GM23338 (cell line): ENCODE results near the gene BLOC1S3. TPM values are rescaled to one million over a fixed set of nuclear protein-coding genes. Genes with fewer than 3 reads are reported as not detected.
A peak's percentile ranks its signal among the peaks of the same experiment; 100 is the strongest.

Experiments
- ATAC-seq: fragments of 200-7000 bp; cut with Tn5 transposase; 3 replicates; pipeline ENCODE4 v1.9.1; 2020
- DNase-seq: peaks from one replicate; pipeline ENCODE4 v3.0.0-alpha.2; 2015; ENCODE audit warnings: low spot score
- H2AFZ ChIP-seq: fragments of 200-600 bp; sonication (generic); 2 replicates; pipeline ENCODE4 v1.8.0; 2016; ENCODE audit warnings: antibody characterized with exemption, mild to moderate bottlenecking, moderate library complexity
- H3F3A ChIP-seq: fragments of 200-600 bp; sonication (generic); replicated peaks from 2 replicates; pipeline ENCODE4 v1.8.0; 2017; ENCODE audit warnings: antibody characterized with exemption, mixed run types, low read depth
- H3K27ac ChIP-seq: fragments of 200-600 bp; sonication (generic); 2 replicates; pipeline ENCODE4 v1.6.1; 2016; ENCODE audit warnings: low read depth
- H3K27me3 ChIP-seq: fragments of 200-600 bp; sonication (generic); 2 replicates; pipeline ENCODE4 v1.8.0; 2016; ENCODE audit warnings: mild to moderate bottlenecking, mixed run types, moderate library complexity; ENCODE audit not compliant: insufficient read depth
- H3K36me3 ChIP-seq: fragments of 200-600 bp; sonication (generic); 2 replicates; pipeline ENCODE4 v1.8.0; 2016; ENCODE audit warnings: mild to moderate bottlenecking; ENCODE audit not compliant: insufficient read depth
- H3K4me1 ChIP-seq: fragments of 200-600 bp; sonication (generic); 2 replicates; pipeline ENCODE4 v1.8.0; 2016; ENCODE audit warnings: mild to moderate bottlenecking, moderate library complexity; ENCODE audit not compliant: insufficient read depth
- H3K4me2 ChIP-seq: fragments of 200-600 bp; sonication (generic); 2 replicates; pipeline ENCODE4 v1.7.1; 2017; ENCODE audit warnings: mixed run types
- H3K4me3 ChIP-seq: fragments of 200-600 bp; sonication (generic); 2 replicates; pipeline ENCODE4 v1.6.1; 2016; ENCODE audit warnings: mixed run types
- H3K79me2 ChIP-seq: fragments of 200-600 bp; sonication (generic); replicated peaks from 2 replicates; pipeline ENCODE4 v1.8.0; 2017; ENCODE audit warnings: mild to moderate bottlenecking; ENCODE audit not compliant: insufficient read depth
- H3K9me2 ChIP-seq: fragments of 200-600 bp; sonication (generic); 2 replicates; pipeline ENCODE4 v1.8.0; 2017; ENCODE audit not compliant: insufficient read depth
- H4K20me1 ChIP-seq: fragments of 200-600 bp; sonication (generic); replicated peaks from 2 replicates; pipeline ENCODE4 v1.8.0; 2017; ENCODE audit warnings: mild to moderate bottlenecking; ENCODE audit not compliant: insufficient read depth
- H3K27ac Mint-ChIP-seq: 2 replicates; pipeline ENCODE4 v1.8.0; 2020; ENCODE audit warnings: inconsistent platforms, mild to moderate bottlenecking, moderate library complexity, mixed read lengths
- H3K27me3 Mint-ChIP-seq: 3 replicates; pipeline ENCODE4 v1.8.0; 2022; ENCODE audit warnings: low read depth, mild to moderate bottlenecking, moderate library complexity, mixed read lengths, inconsistent platforms; ENCODE audit not compliant: insufficient read depth, poor library complexity
- H3K36me3 Mint-ChIP-seq: 3 replicates; pipeline ENCODE4 v1.8.0; 2021; ENCODE audit warnings: low read depth, mild to moderate bottlenecking, inconsistent platforms, moderate library complexity, mixed read lengths
- H3K4me1 Mint-ChIP-seq: 3 replicates; pipeline ENCODE4 v1.8.0; 2020; ENCODE audit warnings: mild to moderate bottlenecking, inconsistent platforms, mixed read lengths
- H3K4me3 Mint-ChIP-seq: 3 replicates; pipeline ENCODE4 v1.8.0; 2021; ENCODE audit warnings: moderate library complexity, mild to moderate bottlenecking, inconsistent platforms, mixed read lengths
- H3K9me3 Mint-ChIP-seq: 3 replicates; pipeline ENCODE4 v1.8.0; 2020; ENCODE audit warnings: moderate library complexity, mild to moderate bottlenecking, inconsistent platforms, mixed read lengths
- CREB1 ChIP-seq: fragments of 250-450 bp; sonication (Bioruptor Pico); IDR thresholded peaks from 2 replicates; pipeline ENCODE4 v1.5.0; 2020; ENCODE audit warnings: low read depth, mild to moderate bottlenecking, moderate library complexity
- CTCF ChIP-seq, 2 experiments: fragments of 200-600 bp in 1 of 2; sonication (generic) in 1 of 2; conservative IDR thresholded peaks; 2 replicates each; pipeline versions ENCODE4 v1.5.1 to v1.6.1; 2016 to 2017; ENCODE audit warnings: antibody characterized with exemption in 2 of 2, low read depth in 2 of 2, mild to moderate bottlenecking in 2 of 2, moderate library complexity in 1 of 2
- EZH2 ChIP-seq: fragments of 200-600 bp; sonication (generic); IDR thresholded peaks from one replicate; pipeline ENCODE4 v1.8.0; 2017; ENCODE audit warnings: antibody characterized with exemption, mild to moderate bottlenecking, low read depth; ENCODE audit not compliant: unreplicated experiment
- EZH2phosphoT487 ChIP-seq: fragments of 200-600 bp; sonication (generic); IDR thresholded peaks from one replicate; pipeline ENCODE4 v1.8.1; 2018; ENCODE audit warnings: antibody characterized with exemption; ENCODE audit not compliant: unreplicated experiment
- JUNB ChIP-seq: IDR thresholded peaks from one replicate; pipeline ENCODE4 v1.6.1; 2016; ENCODE audit warnings: antibody characterized with exemption; ENCODE audit not compliant: unreplicated experiment
- NANOG ChIP-seq: IDR thresholded peaks from 2 replicates; pipeline ENCODE4 v1.6.1; 2016; ENCODE audit warnings: antibody characterized with exemption, borderline replicate concordance
- POLR2AphosphoS5 ChIP-seq: IDR thresholded peaks from 2 replicates; pipeline ENCODE4 v1.6.1; 2016; ENCODE audit warnings: antibody characterized with exemption, low read depth
- STAT1 ChIP-seq: IDR thresholded peaks from one replicate; pipeline ENCODE4 v1.6.1; 2016; ENCODE audit warnings: antibody characterized with exemption; ENCODE audit not compliant: unreplicated experiment
- ZNF114 ChIP-seq: fragments of 250-450 bp; sonication (Bioruptor Pico); IDR thresholded peaks from 2 replicates; pipeline ENCODE4 v1.5.0; 2020; ENCODE audit warnings: mild to moderate bottlenecking, moderate library complexity
- ZNF331 ChIP-seq: fragments of 250-450 bp; sonication (Bioruptor Pico); IDR thresholded peaks from 2 replicates; pipeline ENCODE4 v1.5.0; 2020; ENCODE audit warnings: low read depth, mild to moderate bottlenecking, moderate library complexity
- ZNF462 ChIP-seq: fragments of 250-450 bp; sonication (Bioruptor Pico); IDR thresholded peaks from 2 replicates; pipeline ENCODE4 v1.5.0; 2020; ENCODE audit warnings: mild to moderate bottlenecking, moderate library complexity
- polyA plus RNA-seq: library from polyadenylated mRNA; unstranded; fragments of >200 nt; fragmentation: Nextera tagmentation; extraction: Ambion mirVana; gene quantifications from 2 replicates; pipeline ENCODE4 v1.2.1, GENCODE V29; 2016
- total RNA-seq: library from RNA; depleted of rRNA; stranded (reverse); fragments of >200 nt; shearing (Covaris generic); gene quantifications from 2 replicates; pipeline ENCODE4 v1.2.3, GENCODE V29; 2014
- TF ChIP-seq, protein P1 (sequence below): IDR thresholded peaks from 2 replicates; pipeline ENCODE4 v1.6.1; 2016; ENCODE audit warnings: antibody characterized with exemption
- TF ChIP-seq, protein P2 (sequence below): IDR thresholded peaks from one replicate; pipeline ENCODE4 v1.6.1; 2018; ENCODE audit warnings: antibody characterized with exemption; ENCODE audit not compliant: unreplicated experiment

The BLOC1S3 gene
- total and polyA plus RNA-seq, 2 experiments from 2014 or later: 2.5 to 15.9 TPM

- Histone ChIP-seq H4K20me1 (no peaks in the 10 kb centered on the region), H3K4me1 (peaks cover 24% of the 10 kb centered on the region), H3K79me2 (no peaks in the 10 kb centered on the region), H3F3A (no peaks in the 10 kb centered on the region), H3K4me2 (no peak overlapping the region), H2AFZ (no peak overlapping the region), H3K36me3 (no peaks in the 10 kb centered on the region), H3K4me3 (no peak overlapping the region), H3K27me3 (peaks cover 37% of the 10 kb centered on the region), H3K9me2 (no peaks in the 10 kb centered on the region), H3K27ac (no peak overlapping the region)
- ATAC-seq (no peak), DNase-seq (peak; percentile 24)
- peaks cover 4% of the 10 kb centered on the region; the same call in 1 of the 3 replicates for H3K36me3 Mint-ChIP-seq
- no peak overlapping the region for H3K4me3 Mint-ChIP-seq
- no peaks in the 10 kb centered on the region; the same call in 2 of the 3 replicates for H3K9me3 Mint-ChIP-seq
- TF ChIP-seq POLR2AphosphoS5 (no peak), EZH2phosphoT487 (no peak), EZH2 (no peak), STAT1 (no peak), CREB1 (CRISPR knock-in tag) (no peak), NANOG (no peak), ZNF114 (CRISPR knock-in tag) (no peak), JUNB (no peak), ZNF462 (CRISPR knock-in tag) (no peak), CTCF (conservative IDR thresholded peaks at IDR 0.05; ENCODE audit: low read depth in 2 of 2) (no peak), ZNF331 (CRISPR knock-in tag) (no peak)
- TF ChIP-seq, protein P1, sequence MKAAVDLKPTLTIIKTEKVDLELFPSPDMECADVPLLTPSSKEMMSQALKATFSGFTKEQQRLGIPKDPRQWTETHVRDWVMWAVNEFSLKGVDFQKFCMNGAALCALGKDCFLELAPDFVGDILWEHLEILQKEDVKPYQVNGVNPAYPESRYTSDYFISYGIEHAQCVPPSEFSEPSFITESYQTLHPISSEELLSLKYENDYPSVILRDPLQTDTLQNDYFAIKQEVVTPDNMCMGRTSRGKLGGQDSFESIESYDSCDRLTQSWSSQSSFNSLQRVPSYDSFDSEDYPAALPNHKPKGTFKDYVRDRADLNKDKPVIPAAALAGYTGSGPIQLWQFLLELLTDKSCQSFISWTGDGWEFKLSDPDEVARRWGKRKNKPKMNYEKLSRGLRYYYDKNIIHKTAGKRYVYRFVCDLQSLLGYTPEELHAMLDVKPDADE: no peak
- TF ChIP-seq, protein P2, sequence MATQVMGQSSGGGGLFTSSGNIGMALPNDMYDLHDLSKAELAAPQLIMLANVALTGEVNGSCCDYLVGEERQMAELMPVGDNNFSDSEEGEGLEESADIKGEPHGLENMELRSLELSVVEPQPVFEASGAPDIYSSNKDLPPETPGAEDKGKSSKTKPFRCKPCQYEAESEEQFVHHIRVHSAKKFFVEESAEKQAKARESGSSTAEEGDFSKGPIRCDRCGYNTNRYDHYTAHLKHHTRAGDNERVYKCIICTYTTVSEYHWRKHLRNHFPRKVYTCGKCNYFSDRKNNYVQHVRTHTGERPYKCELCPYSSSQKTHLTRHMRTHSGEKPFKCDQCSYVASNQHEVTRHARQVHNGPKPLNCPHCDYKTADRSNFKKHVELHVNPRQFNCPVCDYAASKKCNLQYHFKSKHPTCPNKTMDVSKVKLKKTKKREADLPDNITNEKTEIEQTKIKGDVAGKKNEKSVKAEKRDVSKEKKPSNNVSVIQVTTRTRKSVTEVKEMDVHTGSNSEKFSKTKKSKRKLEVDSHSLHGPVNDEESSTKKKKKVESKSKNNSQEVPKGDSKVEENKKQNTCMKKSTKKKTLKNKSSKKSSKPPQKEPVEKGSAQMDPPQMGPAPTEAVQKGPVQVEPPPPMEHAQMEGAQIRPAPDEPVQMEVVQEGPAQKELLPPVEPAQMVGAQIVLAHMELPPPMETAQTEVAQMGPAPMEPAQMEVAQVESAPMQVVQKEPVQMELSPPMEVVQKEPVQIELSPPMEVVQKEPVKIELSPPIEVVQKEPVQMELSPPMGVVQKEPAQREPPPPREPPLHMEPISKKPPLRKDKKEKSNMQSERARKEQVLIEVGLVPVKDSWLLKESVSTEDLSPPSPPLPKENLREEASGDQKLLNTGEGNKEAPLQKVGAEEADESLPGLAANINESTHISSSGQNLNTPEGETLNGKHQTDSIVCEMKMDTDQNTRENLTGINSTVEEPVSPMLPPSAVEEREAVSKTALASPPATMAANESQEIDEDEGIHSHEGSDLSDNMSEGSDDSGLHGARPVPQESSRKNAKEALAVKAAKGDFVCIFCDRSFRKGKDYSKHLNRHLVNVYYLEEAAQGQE: no peak
- no peak overlapping the region for H3K27ac Mint-ChIP-seq
- H3K27me3 Mint-ChIP-seq: peaks cover 33% of the 10 kb centered on the region
- H3K4me1 Mint-ChIP-seq: peaks cover 11% of the 10 kb centered on the region
Measured at GRCh38 chr19:45213031-45213430, 34.4 kb downstream of the BLOC1S3 start.
